Measurements from ENCODE around the gene MYL6B.

GRCh38 chr12:56192582-56192981 lies 40.2 kb downstream of the MYL6B start:
- TF ChIP-seq, protein P1, sequence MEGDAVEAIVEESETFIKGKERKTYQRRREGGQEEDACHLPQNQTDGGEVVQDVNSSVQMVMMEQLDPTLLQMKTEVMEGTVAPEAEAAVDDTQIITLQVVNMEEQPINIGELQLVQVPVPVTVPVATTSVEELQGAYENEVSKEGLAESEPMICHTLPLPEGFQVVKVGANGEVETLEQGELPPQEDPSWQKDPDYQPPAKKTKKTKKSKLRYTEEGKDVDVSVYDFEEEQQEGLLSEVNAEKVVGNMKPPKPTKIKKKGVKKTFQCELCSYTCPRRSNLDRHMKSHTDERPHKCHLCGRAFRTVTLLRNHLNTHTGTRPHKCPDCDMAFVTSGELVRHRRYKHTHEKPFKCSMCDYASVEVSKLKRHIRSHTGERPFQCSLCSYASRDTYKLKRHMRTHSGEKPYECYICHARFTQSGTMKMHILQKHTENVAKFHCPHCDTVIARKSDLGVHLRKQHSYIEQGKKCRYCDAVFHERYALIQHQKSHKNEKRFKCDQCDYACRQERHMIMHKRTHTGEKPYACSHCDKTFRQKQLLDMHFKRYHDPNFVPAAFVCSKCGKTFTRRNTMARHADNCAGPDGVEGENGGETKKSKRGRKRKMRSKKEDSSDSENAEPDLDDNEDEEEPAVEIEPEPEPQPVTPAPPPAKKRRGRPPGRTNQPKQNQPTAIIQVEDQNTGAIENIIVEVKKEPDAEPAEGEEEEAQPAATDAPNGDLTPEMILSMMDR (IDR thresholded peaks at IDR 0.05) = no peak
- no peak for TF ChIP-seq ZFX (IDR thresholded peaks at IDR 0.05; ENCODE audit: borderline replicate concordance)

Measured in 22Rv1 (cell line).